ENCODE data around the gene BMP2K.
"Not testable (repeated sequence)": the region's sequence is repeated elsewhere in the genome, so short reads cannot be mapped to it uniquely, and the experiment has no call there.

BMP2K gene

DNA sequence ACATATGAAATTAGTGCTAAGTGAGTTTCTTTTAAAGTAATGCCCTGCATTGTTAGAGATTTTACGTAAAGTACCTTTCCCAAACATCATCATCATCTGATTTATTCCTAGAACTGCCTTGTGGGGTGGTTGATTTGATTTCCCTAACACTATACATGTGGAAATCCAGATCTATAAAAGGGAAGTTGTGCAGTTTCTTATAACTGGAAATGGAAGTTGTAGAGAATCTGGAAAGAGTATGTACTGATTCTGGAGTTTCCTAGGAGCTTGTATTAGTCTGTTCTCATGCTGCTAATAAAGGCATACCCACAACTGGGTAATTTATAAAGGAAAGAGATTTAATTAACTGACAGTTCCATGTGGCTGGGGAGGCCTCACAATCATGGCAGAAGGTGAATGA, 47.9 kb downstream of the BMP2K start:
- in situ Hi-C loops (cut with HindIII; ENCODE audit: low pct_ligation_motif_present, low pct_unique_long_range_greater_than_20kb, low sequenced_read_pairs) = no loop called here
- DNase-seq = no peak

DNA sequence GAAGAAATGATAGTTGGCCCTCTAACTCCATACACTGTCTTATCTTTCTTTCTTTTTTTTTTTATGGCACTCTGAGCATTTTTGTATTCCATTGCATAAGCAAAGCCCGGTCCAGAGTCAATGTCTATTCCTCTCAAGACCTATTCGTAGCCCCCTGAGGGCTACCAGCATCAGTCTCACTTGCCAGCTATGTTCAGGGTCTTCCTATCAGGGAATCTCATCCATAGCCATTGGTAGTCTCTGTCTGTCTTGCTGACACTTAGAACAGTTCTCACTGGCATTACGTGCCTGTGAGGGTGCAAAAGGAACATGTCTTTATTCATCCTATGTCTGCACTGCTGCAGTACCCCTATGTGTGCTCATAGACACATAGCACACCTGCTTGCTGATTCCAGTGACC, 51.0 kb downstream of the BMP2K start:
- in situ Hi-C loops (cut with HindIII; ENCODE audit: low pct_ligation_motif_present, low pct_unique_long_range_greater_than_20kb, low sequenced_read_pairs) = no loop called here

DNA sequence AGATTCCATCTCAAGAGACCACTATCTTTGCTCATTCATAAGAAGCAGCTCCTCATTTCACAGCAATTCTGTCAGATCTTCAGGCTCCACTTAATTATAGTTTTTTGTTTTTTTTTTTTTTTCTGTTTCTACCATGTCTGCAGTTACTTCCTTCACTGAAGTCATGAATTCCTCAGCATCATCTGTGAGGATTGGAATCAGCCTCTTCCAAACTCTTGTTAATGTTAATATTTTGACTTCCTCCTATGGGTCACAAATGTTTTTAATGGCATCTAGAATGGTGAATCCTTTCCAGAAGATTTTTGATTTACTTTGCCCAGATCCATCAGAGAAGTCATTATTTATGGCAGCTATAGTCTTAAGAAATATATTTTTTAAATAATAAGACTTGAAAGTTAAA, 53.1 kb downstream of the BMP2K start:
- no peak for DNase-seq
- in situ Hi-C loops (cut with HindIII; ENCODE audit: low pct_ligation_motif_present, low pct_unique_long_range_greater_than_20kb, low sequenced_read_pairs) = no loop called here

More for the DNA sequence above, 51.0 kb downstream of the BMP2K start:
- DNase-seq = no peak

DNA sequence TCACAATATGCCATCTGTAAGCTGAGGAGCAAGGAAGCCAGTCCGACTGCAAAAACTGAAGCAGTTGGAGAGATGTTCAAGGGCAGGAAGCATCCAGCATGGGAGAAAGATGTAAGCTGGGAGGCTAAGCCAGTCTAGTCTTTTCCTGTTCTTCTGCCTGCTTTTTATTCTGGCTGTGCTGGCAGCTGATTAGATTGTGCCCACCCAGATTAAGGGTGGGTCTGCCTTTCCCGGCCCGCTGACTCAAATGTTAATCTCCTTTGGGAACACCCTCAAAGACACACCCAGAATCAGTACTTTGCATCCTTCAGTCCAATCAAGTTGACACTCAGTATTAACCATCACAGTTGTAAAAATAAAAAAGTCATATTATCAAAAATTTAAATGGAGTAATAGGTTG, 63.5 kb downstream of the BMP2K start:
- DNase-seq; in situ Hi-C loops (cut with HindIII; ENCODE audit: low pct_ligation_motif_present, low pct_unique_long_range_greater_than_20kb, low sequenced_read_pairs): not testable (repeated sequence)

DNA sequence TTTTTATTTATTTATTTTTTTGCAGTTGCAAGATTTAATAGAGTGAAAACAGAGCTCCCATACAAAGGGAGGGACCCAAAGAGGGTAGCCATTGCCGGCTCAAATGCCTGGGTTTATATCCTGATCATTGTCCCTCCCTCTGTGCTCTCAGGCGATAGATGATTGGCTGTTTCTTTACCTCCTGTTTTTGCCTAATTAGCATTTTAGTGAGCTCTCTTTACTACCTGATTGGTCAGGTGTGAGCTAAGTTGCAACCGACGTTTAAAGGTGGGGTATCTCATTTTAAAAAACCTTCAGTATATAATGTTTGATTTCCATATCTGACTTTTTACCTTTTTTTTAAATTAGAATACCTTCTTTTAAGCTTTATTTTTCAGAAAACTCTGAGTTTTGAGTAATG, 64.1 kb downstream of the BMP2K start:
- DNase-seq; in situ Hi-C loops (cut with HindIII; ENCODE audit: low pct_ligation_motif_present, low pct_unique_long_range_greater_than_20kb, low sequenced_read_pairs): not testable (repeated sequence)

DNA sequence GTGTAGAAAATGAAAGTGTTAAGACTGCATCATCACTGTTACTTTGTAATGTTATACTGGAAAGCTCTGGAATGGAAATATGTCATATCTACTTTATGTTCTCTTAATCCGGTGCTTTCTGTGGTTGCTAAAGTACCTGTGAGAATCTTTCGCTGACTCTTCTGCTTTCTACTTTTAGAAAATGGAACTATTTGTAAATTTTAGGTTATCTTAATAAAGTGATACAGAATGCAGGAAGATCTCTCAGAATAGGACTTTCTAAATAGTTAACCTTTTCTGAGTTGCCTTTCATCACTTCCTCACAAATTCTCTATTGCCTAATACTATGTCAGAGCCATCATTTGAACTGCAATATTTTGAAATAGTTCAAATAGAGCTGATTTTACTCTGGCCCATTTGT, 69.3 kb downstream of the BMP2K start:
- DNase-seq = peak; percentile 5
- in situ Hi-C loops (cut with HindIII; ENCODE audit: low pct_ligation_motif_present, low pct_unique_long_range_greater_than_20kb, low sequenced_read_pairs) = no loop called here

DNA sequence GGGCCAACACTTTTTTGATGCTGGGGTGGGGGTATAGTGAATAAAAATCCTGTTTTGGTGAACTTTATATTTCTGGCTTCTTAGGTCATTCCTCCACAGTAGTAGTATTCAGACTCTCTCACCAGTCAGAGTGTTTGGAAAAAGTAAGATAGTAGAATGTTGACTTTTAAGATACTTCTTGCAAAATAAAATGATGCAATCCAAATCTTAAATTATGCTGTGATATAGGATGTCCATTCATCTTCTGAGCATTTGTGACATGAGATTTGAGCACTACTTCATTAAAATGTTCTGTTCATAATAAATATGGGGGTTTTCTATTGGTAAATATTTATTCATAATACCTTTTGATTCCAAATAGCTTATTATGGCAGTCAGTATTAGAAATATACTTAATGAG, 70.1 kb downstream of the BMP2K start:
- DNase-seq = no peak
- in situ Hi-C loops (cut with HindIII; ENCODE audit: low pct_ligation_motif_present, low pct_unique_long_range_greater_than_20kb, low sequenced_read_pairs) = no loop called here

DNA sequence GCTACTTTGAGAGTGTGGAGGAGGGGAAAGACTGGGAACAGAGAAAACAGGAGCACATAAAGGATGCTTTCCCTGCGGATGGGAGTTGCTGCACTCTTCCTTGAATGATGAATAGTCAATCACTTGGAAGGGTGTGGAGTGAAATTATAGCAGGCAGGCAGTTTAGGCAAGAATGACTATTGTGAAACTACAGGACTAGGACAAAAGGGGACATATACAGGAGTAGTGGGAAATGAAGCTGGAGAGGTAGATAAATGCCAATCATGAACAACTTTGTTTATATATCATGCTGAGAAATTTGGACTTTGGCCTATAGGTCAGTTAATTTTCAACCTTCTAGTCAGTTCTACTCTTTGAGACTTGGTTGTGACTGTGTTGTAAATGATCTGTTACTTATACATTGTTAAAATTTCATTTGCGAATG, 86.2 kb downstream of the BMP2K start:
- peak; percentile 22 for DNase-seq
- in situ Hi-C loops (cut with HindIII; ENCODE audit: low pct_ligation_motif_present, low pct_unique_long_range_greater_than_20kb, low sequenced_read_pairs) = loop anchor here (25.0 kb wide), 1 partner anchor 250 kb away; no protein-coding TSS in a partner anchor

DNA sequence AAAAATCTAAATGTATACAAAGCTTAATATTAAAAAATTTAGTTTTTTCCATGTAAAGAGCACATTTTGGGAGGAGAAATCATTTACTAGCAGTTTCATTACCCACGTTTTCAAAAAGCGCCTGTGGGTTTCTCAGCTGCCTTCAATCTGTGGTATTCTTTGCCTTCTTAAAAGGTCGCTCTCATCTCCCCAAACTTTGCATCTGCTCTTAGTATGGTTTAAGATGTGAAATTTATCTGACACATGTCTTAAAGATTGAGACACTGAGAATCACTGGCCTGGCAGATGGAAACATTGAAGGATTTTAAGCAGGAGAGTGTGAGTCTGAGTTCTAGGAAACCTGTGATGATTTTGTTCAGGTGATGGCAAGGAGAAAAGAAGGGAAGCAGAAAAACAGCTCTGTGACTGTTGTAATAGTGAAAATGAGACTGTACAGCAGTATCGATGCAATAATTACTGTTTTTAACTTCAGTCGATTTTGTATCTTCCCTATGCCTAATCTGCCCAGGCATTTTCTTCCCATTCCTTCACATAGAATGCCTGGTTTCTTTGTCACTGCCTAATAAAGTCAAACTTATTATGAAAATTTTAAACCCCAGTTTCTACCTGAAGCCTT, 87.2 kb downstream of the BMP2K start:
- no peak for DNase-seq
- in situ Hi-C loops (cut with HindIII; ENCODE audit: low pct_ligation_motif_present, low pct_unique_long_range_greater_than_20kb, low sequenced_read_pairs) = loop anchor here (25.0 kb wide), 1 partner anchor 251 kb away; no protein-coding TSS in a partner anchor

DNA sequence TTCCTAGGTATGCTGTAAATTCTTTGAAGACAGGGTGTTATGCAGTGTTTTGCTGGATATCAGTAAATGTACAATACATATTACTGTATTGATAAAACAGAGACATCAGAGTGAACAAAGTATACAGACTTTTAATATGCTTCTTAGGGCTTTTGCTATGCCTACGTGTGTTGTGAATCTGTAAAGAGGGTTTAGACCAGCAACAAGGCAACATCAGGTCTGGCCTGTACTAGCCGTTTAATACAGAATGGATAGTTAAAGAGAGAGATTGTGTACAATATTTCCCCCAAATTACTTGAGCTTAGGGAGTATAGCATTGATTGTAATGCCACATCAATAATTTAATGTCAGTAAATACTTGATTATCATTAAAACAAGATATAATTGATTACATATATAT, 87.8 kb downstream of the BMP2K start:
- in situ Hi-C loops (cut with HindIII; ENCODE audit: low pct_ligation_motif_present, low pct_unique_long_range_greater_than_20kb, low sequenced_read_pairs) = loop anchor here (25.0 kb wide), 1 partner anchor 252 kb away; no protein-coding TSS in a partner anchor
- no peak for DNase-seq

DNA sequence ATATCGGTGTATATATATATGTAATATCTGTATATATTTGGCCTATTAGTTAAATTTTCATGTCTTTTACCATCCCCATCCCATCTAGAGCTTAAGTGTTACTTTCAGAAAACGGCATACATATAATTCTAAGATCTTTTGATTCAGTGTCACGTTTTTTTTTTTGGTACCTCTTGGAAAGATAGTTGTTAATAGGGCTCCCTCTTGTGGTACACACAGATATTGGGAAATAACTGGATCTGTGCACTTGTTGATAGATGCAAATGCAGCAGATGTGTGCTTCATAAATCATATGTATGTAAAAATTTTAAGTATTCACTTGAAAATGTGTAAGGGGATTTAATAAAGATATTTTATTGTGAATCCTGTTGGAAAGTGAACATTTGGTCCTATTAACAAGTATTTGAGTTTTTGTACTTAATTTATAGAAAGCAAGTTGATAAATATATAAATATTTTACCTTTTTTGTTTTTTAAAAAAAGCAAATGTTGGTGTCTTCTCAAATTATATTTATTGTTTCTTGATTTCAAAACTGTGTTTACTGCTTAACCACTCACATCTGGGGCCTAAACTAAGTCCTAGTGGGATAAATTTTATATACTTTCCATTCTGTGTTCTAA, 88.4 kb downstream of the BMP2K start:
- peak; percentile 77 for DNase-seq
- in situ Hi-C loops (cut with HindIII; ENCODE audit: low pct_ligation_motif_present, low pct_unique_long_range_greater_than_20kb, low sequenced_read_pairs) = loop anchor here (25.0 kb wide), 1 partner anchor 252 kb away; no protein-coding TSS in a partner anchor

DNA sequence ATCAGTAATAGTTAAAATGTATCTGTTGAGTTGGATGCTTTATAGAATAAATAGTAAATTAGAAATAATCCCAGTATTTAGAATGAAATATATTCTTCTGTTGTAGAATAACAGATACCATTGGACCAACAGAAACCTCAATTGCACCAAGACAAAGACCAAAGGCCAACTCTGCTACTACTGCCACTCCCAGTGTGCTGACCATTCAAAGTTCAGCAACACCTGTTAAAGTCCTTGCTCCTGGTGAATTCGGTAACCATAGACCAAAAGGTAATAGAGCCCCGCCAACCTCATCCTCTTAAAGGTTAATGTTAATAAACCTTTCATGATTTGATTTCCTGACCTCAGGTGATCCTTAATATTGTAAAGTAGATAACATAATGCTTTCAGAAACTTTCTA, 89.3 kb downstream of the BMP2K start:
- in situ Hi-C loops (cut with HindIII; ENCODE audit: low pct_ligation_motif_present, low pct_unique_long_range_greater_than_20kb, low sequenced_read_pairs) = loop anchor here (25.0 kb wide), 1 partner anchor 253 kb away; no protein-coding TSS in a partner anchor

DNA sequence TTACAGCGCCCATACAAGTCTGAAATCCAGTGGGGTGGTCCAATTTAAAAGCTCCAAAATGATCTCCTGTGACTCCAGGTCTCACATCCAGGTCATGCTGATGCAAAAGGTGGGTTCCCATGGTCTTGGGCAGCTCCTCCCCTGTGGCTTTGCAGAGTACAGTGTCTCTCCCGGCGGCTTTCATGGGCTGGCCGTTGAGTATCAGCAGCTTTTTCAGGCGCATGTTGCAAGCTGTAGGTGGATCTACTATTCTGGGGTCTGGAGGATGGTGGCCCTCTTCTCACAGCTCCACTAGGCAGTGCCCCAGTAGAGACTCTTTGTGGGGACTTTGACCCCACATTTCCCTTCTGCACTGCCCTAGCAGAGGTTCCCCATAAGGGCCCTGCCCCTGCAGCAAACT, 92.6 kb downstream of the BMP2K start:
- in situ Hi-C loops (cut with HindIII; ENCODE audit: low pct_ligation_motif_present, low pct_unique_long_range_greater_than_20kb, low sequenced_read_pairs) = loop anchor here (25.0 kb wide), 1 partner anchor 256 kb away; no protein-coding TSS in a partner anchor
- DNase-seq = not testable (repeated sequence)

More for the DNA sequence above, 89.3 kb downstream of the BMP2K start:
- no peak for DNase-seq

DNA sequence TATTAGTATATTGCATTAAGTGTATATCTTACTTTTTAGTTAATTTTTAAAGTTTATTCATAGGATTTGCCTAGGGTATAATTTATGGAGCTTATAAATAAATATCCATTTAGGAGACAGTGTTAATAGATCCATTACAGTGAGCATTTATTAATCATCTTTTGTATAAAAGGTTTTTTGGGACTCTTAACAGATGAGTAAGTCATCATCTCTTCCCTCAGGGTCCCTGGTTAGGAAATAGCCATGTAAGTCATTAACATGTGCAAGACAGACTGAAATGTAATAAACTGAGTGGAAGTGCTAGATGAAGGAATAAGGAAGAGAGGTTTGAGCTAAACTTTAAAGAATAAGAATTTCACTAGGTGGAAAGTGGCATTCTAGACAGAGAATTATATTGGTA, 93.9 kb downstream of the BMP2K start:
- in situ Hi-C loops (cut with HindIII; ENCODE audit: low pct_ligation_motif_present, low pct_unique_long_range_greater_than_20kb, low sequenced_read_pairs) = loop anchor here (25.0 kb wide), 1 partner anchor 258 kb away; no protein-coding TSS in a partner anchor
- no peak for DNase-seq

DNA sequence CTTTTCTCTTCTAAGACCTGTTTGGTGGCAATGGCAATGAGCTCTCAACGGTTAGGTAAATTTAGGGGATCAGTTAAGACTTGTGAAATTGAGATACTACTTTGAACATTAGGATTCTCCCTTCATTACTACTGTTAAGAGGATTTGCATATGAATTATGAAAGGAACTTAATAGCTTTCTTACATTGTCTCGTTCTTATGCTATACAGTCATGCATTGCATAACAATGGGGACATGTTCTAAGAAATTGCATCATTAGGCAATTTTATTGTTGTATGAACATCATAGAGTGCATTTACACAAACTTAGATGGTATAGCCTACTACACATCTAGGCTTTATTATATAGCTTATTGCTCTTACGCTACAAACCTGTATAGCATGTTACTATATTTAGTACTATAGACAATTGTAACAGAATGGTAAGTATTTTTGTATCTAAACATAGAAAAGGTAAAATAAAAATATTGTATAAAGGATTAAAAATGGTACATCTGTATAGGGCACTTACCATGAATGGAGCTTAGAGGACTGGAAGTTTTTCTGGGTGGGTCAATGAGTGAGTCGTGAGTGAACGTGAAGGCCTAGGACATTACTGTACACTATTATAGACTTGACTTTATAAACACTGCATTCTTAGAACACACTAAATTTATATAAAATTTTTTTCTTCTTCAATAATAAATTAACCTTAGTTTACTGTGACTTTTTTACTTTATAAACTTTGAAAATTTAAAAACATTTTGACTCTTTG, 100.6 kb downstream of the BMP2K start:
- no peak for DNase-seq
- in situ Hi-C loops (cut with HindIII; ENCODE audit: low pct_ligation_motif_present, low pct_unique_long_range_greater_than_20kb, low sequenced_read_pairs) = no loop called here

DNA sequence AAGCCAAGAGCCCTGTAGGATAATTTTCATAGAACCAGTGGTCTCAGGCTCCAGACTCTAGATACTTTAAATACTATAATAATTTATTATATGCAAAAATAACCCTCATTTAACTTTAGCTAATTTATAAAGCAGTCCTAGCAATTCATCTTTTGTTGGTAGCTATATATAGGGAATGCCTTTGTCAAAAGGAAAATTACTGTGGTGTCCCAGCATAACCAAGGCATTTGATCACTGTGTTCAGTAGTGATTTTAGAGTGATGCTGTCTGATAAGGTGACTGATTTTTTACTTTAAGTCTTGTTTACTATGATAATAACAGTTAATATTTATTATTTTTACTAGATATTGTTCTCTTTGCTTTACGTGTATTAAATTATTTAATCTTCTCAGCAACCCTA, 101.9 kb downstream of the BMP2K start:
- DNase-seq = no peak
- in situ Hi-C loops (cut with HindIII; ENCODE audit: low pct_ligation_motif_present, low pct_unique_long_range_greater_than_20kb, low sequenced_read_pairs) = no loop called here

DNA sequence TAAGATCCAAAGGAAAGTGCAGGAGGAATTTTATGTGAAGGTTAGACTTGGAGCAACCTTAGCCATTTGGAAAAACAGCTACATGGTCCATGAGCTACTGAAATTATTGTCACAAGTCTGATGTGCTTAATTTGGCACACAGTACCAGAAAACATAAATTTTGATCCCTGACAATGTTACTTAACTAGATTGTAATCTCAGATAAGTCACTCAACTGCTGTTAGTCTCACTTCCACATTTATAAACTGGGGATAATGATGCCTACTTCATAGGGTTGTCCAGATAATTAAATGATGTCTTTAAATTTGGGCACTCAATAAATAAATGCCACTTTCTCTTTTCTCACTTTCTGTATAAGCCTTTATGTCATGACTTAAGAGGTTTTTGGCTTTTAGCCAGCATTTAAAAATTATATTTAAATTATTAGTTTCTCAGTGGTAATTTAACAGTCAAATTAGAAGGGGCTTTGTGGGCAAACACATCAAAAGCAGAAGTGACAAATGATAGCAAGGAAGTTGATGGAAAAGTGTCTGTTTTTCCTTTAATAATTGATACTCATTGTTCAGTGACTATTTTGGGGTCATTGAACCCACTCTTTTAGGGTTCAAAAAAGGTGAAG, 104.8 kb downstream of the BMP2K start:
- no peak for DNase-seq
- in situ Hi-C loops (cut with HindIII; ENCODE audit: low pct_ligation_motif_present, low pct_unique_long_range_greater_than_20kb, low sequenced_read_pairs) = no loop called here

DNA sequence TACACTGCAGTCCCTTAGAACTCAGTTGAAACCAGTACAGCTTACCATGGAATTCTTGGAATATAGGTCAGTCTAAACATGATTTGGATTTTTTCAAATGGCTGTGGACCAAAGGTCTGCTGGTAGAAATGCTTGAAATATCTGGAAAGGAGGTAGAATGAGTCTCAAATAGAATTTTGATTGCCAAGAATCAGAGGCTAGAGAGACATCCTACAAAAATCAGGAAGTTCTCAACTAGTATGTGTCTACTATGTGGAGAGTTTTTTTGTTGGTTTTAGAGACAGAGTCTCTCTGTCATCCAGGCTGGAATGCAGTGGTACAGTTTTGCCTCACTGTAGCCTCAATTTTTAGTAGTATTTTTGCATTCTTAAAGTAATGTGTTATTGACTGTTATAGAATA, 109.4 kb downstream of the BMP2K start:
- DNase-seq = no peak

DNA sequence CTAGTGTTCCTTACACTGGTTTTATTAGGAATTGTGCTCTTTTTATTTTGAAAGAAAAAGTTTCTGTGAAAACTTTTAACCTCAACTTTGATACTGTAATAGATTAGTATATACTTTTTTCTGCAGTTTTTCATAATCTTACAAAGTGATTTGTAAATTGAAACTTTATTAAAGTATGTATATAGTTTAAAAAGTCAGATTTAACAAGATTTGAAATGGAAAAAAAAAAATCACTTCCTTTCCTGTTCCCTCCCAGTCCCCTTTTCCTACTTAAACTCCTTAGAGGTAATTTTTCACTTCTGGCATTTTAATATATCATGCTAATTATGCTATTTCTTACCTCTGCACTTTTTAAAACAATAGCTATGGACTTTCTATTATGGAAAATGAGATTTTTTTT, 113.8 kb downstream of the BMP2K start:
- DNase-seq = no peak
- in situ Hi-C loops (cut with HindIII; ENCODE audit: low pct_ligation_motif_present, low pct_unique_long_range_greater_than_20kb, low sequenced_read_pairs) = no loop called here

More for the DNA sequence above, 109.4 kb downstream of the BMP2K start:
- in situ Hi-C loops (cut with HindIII; ENCODE audit: low pct_ligation_motif_present, low pct_unique_long_range_greater_than_20kb, low sequenced_read_pairs) = no loop called here

Measured in ACHN (cell line).